ENCODE data around the gene MORN4. TPM values are rescaled to one million over a fixed set of nuclear protein-coding genes. Genes with fewer than 3 reads are reported as not detected.

The MORN4 gene
- total RNA-seq, 4 donors from 2014 or later, result 0.51 to 8.7 (median 2.1) TPM

DNA sequence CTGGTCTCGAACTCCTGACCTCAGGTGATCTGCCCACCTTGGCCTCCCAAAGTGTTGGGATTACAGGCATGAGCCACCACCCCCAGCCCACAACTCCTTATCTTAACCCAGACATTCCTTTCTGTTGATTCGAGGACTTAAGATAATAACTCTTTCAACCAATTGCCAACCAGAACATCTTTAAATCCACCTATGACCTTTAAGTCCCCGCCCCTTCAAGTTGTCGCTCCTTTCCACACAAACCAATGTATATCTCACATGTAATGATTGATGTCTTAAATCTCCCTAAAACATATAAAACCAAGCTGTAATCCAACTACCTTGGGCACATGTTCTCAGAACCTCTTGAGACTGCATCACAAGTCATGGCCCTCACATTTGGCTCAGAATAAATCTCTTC lies 68.5 kb downstream of the MORN4 start:
- TF ChIP-seq POLR2A (IDR thresholded peaks at IDR 0.05) (no peak), CTCF (IDR thresholded peaks at IDR 0.05 in 4 of 5, conservative IDR thresholded peaks at IDR 0.05 in 1 of 5) (no peak)
- in situ Hi-C loops (cut with MboI; ENCODE audit: low sequenced_read_pairs in 4 of 4) (no loop called here), intact Hi-C loops (cut with DNase I; ENCODE audit: low total_unique reads) (no loop called here)
- Histone ChIP-seq H3K27ac (no peak overlapping the region), H3K9me3 (no peaks in the 10 kb centered on the region), H3K4me3 (no peak overlapping the region), H3K4me1 (peaks cover 19 to 23% of the 10 kb centered on the region in 2 donors), H3K36me3 (peaks cover 0 to 12% of the 10 kb centered on the region in 2 donors), H3K27me3 (no peaks in the 10 kb centered on the region)
- DNase-seq (no peak), ATAC-seq (no peak)

Other genes with a start within 250 kb of the MORN4 start
- 10 to 100 TPM; 41.9 to 61.4 (median 49.9) TPM for gene RRP12, start 232.2 kb downstream of the MORN4 start, total RNA-seq
- 10 to 100 TPM; 41.0 to 72.1 (median 62.2) TPM for gene PGAM1, start 207.3 kb downstream of the MORN4 start, total RNA-seq
- 10 to 100 TPM; 18.6 to 34.5 (median 26.8) TPM for gene EXOSC1, start 187.5 kb downstream of the MORN4 start, total RNA-seq
- gene ZDHHC16, start 187.3 kb downstream of the MORN4 start, total RNA-seq, result 10 to 100 TPM; 25.0 to 34.5 (median 31.6) TPM
- 10 to 100 TPM; 56.1 to 70.0 (median 65.0) TPM for gene MMS19, start 135.1 kb downstream of the MORN4 start, total RNA-seq
- gene UBTD1, start 134.6 kb downstream of the MORN4 start, total RNA-seq, result 10 to 100 TPM; 13.7 to 40.0 (median 23.3) TPM
- gene ANKRD2, start 60.7 kb downstream of the MORN4 start, total RNA-seq, result 1,000 to 10,000 TPM in 1 of 4 donors, 100 to 1,000 TPM in 3; 105 to 1,024 (median 853) TPM
- 10 to 100 TPM in 1 of 4 donors, 1 to 10 TPM in 1, under 1 TPM in 2; 0.27 to 11.2 (median 4.1) TPM for gene HOGA1, start 49.1 kb downstream of the MORN4 start, total RNA-seq
- gene C10orf62, start 43.8 kb downstream of the MORN4 start, total RNA-seq, result under 1 TPM in 2 of 4 donors, not detected in 2; 0.41 to 0.55 TPM
- 10 to 100 TPM; 16.1 to 18.5 (median 17.9) TPM for gene PI4K2A, start 7.2 kb upstream of the MORN4 start, total RNA-seq
- 10 to 100 TPM in 1 of 4 donors, 1 to 10 TPM in 3; 1.4 to 14.1 (median 3.0) TPM for gene AVPI1, start 53.7 kb upstream of the MORN4 start, total RNA-seq
- gene MARVELD1, start 80.2 kb upstream of the MORN4 start, total RNA-seq, result 1 to 10 TPM; 3.2 to 5.1 (median 3.9) TPM
- gene ZFYVE27, start 103.6 kb upstream of the MORN4 start, total RNA-seq, result 10 to 100 TPM in 3 of 4 donors, 1 to 10 TPM in 1; 7.6 to 14.9 (median 11.6) TPM
- 1 to 10 TPM in 1 of 4 donors, under 1 TPM in 2, not detected in 1; 0.25 to 2.2 (median 0.93) TPM for gene SFRP5, start 138.5 kb upstream of the MORN4 start, total RNA-seq
- 1 to 10 TPM in 1 of 4 donors, under 1 TPM in 3; 0.29 to 2.3 (median 0.63) TPM for gene GOLGA7B, start 216.3 kb upstream of the MORN4 start, total RNA-seq